COLO668 (cell line): Measurements from ENCODE around the gene DUSP22.

Experiments used
- DNase-seq: peaks from one replicate; lab custom pipeline; 2025; ENCODE audit not compliant: unreplicated experiment; lab: John Stamatoyannopoulos, UW

DUSP22 gene

GRCh38 chr6:392441-393390 lies 100.4 kb downstream of the DUSP22 start:
- DNase-seq = no peak

GRCh38 chr6:393391-394221 lies 101.3 kb downstream of the DUSP22 start:
- DNase-seq = no peak

GRCh38 chr6:394641-395289 lies 102.5 kb downstream of the DUSP22 start:
- DNase-seq = no peak

- DNase-seq = no peak
Measured at GRCh38 chr6:395432-396125, 103.3 kb downstream of the DUSP22 start.

- DNase-seq = no peak
Measured at GRCh38 chr6:396126-396520, 103.8 kb downstream of the DUSP22 start.

- no peak for DNase-seq
Measured at GRCh38 chr6:397056-397455, 104.8 kb downstream of the DUSP22 start.

- no peak for DNase-seq
Measured at GRCh38 chr6:397604-398003, 105.3 kb downstream of the DUSP22 start.

- no peak for DNase-seq
Measured at GRCh38 chr6:398065-398464, 105.8 kb downstream of the DUSP22 start.

GRCh38 chr6:398558-399078 lies 106.3 kb downstream of the DUSP22 start:
- no peak for DNase-seq

GRCh38 chr6:399785-400534 lies 107.7 kb downstream of the DUSP22 start:
- DNase-seq = no peak

GRCh38 chr6:400815-401214 lies 108.5 kb downstream of the DUSP22 start:
- no peak for DNase-seq
